ENCODE measurements around the gene TPRN.

TPRN gene

GRCh38 chr9:137236238-137236935 is 35.8 kb upstream of the TPRN start:
- DNase-seq, result peak; percentile 82

DNA sequence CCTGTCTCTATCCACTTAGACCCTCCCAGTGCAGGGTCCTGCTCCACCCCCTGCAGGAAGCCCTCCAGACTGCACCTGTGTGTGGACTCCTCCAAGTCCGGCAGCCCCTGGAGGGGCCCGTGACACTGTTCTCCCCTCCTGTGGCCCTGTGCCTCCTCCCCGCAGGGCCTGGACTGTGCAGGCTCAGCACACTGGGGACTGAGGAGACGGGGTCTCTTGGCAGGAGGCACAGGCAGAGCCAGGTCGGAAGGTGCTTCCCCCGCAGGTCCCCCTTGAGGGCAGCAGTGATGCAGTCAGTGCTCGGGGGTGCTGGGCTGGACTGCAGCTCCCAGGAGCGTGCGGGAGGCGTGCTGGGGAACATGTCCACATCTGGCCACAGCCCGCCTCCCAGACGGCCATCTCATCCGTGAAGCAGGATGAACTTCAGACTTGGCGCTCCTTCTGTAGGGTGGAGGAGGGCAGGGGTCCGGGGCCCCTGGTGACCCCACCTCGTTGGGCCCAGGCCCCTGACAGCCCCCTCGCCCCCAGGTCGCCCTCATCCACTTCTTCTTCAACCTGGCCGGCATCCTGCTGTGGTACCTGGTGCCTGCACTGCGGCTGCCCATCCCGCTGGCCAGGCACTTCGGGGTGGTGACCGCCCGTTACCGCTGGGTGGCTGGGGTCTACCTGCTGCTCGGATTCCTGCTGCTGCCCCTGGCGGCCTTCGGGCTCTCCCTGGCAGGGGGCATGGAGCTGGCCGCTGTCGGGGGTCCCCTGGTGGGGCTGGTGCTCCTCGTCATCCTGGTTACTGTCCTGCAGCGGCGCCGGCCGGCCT is 35.1 kb upstream of the TPRN start:
- DNase-seq, result no peak

DNA sequence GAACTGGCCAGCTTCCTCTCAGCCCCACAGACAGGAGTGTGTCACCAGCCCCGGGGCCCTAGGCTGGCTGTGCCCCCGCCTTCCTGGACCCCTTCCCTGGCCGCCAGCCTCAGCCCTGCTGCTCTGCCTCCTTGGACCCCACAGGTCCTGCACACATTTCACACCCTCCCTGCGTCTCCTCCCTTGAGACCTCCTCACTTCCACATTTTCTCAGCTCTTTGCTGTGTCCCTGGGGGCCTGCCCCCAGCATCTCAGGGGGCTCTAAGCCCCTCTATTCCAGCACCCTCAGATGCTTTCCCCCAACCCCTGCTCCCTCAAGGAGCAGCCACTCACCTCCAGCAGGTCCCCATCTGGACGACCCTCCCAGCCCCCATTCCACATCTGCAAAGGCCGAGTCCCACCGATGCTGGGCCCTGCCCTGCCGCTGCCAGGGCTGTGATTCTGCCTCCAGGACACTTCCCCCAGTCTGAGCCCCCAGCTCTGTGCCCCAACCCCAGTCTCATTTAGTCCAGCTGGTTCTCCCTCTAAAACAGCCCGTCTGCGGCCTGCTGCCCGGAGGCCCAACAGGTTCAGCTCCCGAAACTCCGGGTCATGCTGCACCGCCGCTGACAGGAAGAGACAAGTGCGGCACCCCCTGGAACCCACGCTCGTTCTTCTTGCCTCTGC is 34.4 kb upstream of the TPRN start:
- no peak for DNase-seq

DNA sequence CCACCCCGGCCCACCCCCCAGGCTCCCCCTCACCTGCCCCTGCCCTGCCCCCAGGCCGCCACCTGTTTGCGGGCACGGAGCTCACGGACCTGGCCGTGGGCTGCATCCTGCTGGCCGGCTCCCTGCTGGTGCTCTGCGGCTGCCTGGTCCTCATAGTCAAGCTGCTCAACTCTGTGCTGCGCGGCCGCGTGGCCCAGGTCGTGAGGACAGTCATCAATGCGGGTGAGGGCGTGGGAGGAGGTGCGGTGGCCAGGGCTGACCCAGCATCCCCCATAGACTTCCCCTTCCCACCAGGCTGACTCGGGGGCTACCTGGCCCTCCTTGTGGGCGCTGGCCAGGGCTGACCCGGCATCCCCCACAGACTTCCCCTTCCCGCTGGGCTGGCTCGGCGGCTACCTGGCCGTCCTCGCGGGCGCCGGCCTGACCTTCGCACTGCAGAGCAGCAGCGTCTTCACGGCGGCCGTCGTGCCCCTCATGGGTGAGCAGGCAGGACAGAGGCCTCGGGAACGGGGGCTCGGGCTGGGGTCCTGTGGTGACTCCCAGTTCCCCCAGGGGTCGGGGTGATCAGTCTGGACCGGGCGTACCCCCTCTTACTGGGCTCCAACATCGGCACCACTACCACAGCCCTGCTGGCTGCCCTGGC is 33.6 kb upstream of the TPRN start:
- no peak for DNase-seq

- DNase-seq, result no peak
These were observed 32.8 kb upstream of the TPRN start for GRCh38 chr9:137233143-137233980.

DNA sequence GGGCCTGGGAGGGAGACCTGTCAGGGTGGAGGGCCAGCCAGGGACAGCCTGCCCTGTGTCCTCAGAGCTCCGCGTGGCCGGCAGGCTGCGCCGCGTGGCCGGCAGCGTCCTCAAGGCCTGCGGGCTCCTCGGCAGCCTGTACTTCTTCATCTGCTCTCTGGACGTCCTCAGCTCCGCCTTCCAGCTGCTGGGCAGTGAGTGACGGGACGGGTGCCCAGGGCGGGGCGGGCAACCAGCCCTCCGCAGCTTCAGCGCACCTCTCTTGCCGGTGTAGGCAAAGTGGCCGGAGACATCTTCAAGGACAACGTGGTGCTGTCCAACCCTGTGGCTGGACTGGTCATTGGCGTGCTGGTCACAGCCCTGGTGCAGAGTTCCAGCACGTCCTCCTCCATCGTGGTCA is 32.0 kb upstream of the TPRN start:
- DNase-seq, result no peak

DNA sequence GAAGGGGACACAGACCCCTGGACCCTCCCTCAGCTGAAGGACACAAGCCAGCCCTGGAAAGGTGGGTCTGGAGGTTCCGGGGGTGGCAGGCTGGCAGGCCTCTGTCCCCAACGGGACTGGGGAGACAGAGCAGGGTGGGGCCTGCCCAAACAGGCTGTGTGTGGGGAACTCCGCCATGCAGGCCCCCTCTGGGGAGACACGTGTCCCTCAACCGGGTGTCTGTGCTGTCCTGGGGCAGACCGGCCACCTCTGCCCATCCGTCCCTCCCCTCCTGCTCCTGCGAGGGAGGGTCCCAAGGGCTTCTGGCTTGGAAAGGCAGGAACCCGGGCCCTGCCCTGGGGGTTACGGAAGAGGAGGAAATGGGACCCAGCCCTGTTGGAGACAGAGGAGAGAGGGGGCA is 31.6 kb upstream of the TPRN start:
- no peak for DNase-seq

- DNase-seq, result no peak
These were observed 31.0 kb upstream of the TPRN start for GRCh38 chr9:137231372-137232039.

DNA sequence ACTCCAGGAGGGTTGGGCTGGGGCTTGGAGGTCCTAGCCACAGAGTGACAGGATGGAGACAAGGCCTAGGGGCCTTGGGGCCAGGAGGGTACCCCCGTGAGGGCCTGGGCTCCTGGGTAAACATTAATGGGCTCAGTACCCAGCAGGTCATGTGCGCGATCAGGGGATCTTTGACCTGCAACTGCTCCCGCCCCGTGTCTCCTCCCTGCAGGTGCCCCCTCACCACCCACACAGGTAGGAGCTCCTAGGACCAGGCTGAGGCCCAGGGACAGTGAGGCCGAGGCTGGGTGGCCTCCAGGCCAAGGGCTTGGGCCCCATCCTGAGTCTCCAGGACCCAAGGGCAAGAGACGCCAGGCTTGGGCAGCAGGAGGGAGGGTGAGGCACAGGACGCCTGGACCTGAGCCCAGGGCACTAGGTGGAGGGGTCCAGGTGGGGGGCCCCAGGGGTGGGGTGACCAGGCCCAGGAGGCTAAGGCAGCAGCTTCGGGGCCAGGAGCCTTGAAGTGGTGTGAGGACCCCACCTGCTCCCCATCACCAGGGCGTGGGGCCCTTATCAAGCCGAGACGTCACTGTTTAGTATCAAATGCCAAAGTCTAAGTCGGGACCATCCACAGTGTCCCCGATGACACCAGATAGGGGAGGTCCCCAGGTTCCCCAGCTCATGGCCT is 30.3 kb upstream of the TPRN start, which contains the start of gene SLC34A3:
Gene SLC34A3, plus strand, starts transcription at position 197 of the 667 bp plus-strand sequence. CDS start 802 bp downstream, outside the sequence.
- no peak for DNase-seq

GRCh38 chr9:137229903-137230704 is 29.6 kb upstream of the TPRN start:
- DNase-seq, result no peak

DNA sequence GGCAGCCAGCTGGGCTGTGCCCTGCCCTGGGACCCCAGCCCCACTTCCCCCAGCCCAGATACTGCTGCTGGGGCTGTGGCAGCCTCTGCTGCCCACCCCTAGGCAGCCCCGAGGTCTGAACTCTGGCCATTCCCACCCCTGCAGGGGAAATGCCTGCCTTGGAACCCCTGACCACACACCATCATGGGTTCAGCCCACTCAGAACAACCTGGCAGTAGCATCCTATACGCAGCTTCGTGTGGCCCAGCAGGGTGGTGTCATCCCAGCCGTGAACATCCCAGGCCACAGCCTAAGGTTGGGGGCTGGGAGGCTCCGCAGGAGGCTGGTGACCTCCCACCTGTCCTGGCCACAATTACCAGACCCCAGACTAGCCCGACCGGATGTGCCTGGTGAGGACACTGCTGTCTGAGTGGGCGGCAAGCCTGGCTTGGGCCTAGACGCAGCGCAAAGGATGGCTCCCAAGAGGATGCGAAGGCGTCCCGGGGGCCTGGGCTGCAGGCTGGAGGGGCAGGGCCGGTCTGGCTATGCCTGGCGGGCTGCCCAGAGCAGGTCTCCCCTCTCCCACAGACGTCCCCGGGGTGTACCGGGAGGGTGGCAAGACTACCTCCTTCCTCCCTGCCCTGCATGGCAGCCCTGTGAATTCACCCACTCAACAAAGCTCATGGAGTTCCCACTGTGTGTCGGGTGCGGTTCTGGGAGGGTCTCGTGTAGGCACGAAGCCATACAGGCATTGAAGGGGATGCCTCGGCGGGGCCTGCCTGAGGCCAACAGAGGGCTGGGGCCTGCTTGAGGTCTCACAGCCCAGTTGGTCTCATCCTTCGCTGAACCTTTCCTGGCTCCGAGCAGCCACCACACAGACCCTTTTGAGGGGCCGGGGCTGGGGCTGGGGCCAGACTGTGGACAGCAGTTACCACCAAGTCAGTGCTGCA is 28.7 kb upstream of the TPRN start:
- no peak for DNase-seq

- DNase-seq, result no peak
These were observed 28.0 kb upstream of the TPRN start for GRCh38 chr9:137228506-137228967.

DNA sequence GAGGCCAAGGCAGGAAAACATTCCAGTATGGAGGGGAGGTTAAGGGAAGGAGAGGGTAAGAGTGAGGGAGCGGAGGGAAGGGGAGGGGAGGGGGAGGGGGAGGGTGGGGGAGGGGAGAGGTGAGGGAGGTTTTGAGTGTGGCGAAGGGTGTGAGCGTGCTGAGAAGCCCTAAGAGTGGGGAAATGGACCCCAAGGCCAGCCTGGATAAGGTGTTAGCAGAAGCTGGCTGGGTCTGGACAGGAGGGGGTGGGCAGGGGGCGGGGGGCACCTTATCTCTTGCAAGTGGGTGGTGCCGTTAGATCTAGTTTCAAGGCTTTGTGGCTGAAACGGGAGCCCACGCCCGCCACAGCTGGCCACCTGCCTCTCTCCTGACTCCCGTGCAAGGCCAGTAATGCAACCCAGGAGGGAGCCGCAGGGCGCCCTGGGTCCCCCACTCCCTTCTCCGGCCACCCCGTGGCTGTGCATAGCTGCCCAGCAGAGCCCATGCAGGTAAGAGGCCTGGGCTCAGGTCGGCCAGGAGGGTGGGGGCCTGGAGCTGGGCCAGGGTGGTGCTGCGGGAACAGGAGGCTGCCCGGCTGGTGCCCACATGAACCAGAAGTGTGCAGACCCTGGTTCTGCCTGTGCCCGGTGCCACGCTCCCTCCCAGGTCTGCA is 27.4 kb upstream of the TPRN start:
- no peak for DNase-seq

- DNase-seq, result peak; percentile 60
These were observed 26.7 kb upstream of the TPRN start, which contains the start of gene RNF224 for GRCh38 chr9:137227054-137227852. RNF224 (plus strand) TSS chr9:137227502; CDS start chr9:137228336, 834 bp downstream.

- DNase-seq, result no peak
These were observed 26.0 kb upstream of the TPRN start for GRCh38 chr9:137226338-137227053.

DNA sequence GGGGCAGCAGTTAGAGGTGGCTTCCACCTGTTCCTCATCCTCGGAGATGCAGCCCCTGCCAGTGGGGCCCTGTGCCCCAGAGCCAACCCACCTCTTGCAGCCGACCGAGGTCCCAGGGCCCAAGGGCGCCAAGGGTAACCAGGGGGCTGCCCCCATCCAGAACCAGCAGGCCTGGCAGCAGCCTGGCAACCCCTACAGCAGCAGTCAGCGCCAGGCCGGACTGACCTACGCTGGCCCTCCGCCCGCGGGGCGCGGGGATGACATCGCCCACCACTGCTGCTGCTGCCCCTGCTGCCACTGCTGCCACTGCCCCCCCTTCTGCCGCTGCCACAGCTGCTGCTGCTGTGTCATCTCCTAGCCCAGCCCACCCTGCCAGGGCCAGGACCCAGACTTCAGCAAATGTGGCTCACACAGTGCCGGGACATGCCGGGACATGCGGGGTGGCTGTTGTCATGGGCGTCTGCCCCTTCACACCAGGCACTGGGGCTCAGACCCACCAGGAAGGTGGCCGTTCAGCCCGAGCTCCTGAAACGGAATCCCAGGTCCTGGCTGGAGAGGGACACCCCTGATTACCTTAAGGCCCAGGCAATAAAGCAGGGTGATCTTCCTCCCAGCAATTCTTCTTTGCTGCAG is 25.3 kb upstream of the TPRN start:
- no peak for DNase-seq

Data from NCI-H1092 (cell line).